H1 (cell line): ENCODE results near the gene GPS1. TPM values are rescaled to one million over a fixed set of nuclear protein-coding genes. Genes with fewer than 3 reads are reported as not detected.
A peak's percentile ranks its signal among the peaks of the same experiment; 100 is the strongest.

Source experiments
- CTCF ChIA-PET: fragments of 300-600 bp; sonication (Branson Sonifier 250); formaldehyde crosslinking; loops from one replicate; lab custom pipeline; 2021; ENCODE audit not compliant: partially characterized antibody; lab: Charles Lee
- POLR2A ChIA-PET: fragments of 300-600 bp; sonication (Branson Sonifier 250); formaldehyde crosslinking; loops from one replicate; lab custom pipeline; 2021; ENCODE audit warnings: inconsistent platforms; ENCODE audit not compliant: partially characterized antibody; lab: Charles Lee
- DNase-seq, 2 experiments: peaks; one replicate each; pipeline versions ENCODE4 v3.0.0 to v3.0.0-alpha.2; 2010 to 2022; ENCODE audit warnings: low spot score in 2 of 2, low read depth in 1 of 2, mixed read lengths in 1 of 2
- FAIRE-seq: peaks from 2 replicates; lab custom pipeline; 2011; peaks lifted over from hg19 to GRCh38; lab: Jason Lieb, UNC
- H2AFZ ChIP-seq: 2 replicates; pipeline ENCODE4 v1.8.1; 2012; ENCODE audit warnings: low read length, inconsistent platforms
- H2AK5ac ChIP-seq: 2 replicates; pipeline ENCODE4 v1.6.1; 2013; ENCODE audit warnings: low read depth, low read length
- H2BK120ac ChIP-seq: replicated peaks from 2 replicates; pipeline ENCODE3; 2013; ENCODE audit warnings: low read depth, low read length, inconsistent platforms
- H2BK12ac ChIP-seq: 2 replicates; pipeline ENCODE4 v1.6.1; 2013; ENCODE audit warnings: low read depth, low read length
- H2BK15ac ChIP-seq: 2 replicates; pipeline ENCODE4 v1.6.1; 2013; ENCODE audit warnings: low read length
- H2BK20ac ChIP-seq: 2 replicates; pipeline ENCODE4 v1.6.1; 2013; ENCODE audit warnings: low read length
- H2BK5ac ChIP-seq: 2 replicates; pipeline ENCODE4 v1.6.1; 2013; ENCODE audit warnings: low read depth, low read length
- H3K14ac ChIP-seq: 2 replicates; pipeline ENCODE4 v1.6.1; 2013; ENCODE audit warnings: inconsistent platforms; ENCODE audit not compliant: insufficient read length
- H3K18ac ChIP-seq: 2 replicates; pipeline ENCODE4 v1.6.1; 2013; ENCODE audit warnings: low read length; ENCODE audit errors: extremely low read depth
- H3K23ac ChIP-seq: 2 replicates; pipeline ENCODE4 v1.6.1; 2013; ENCODE audit warnings: inconsistent platforms; ENCODE audit not compliant: insufficient read length
- H3K23me2 ChIP-seq: 2 replicates; pipeline ENCODE4 v1.6.1; 2013; ENCODE audit warnings: low read depth, low read length
- H3K27ac ChIP-seq: 2 replicates; pipeline ENCODE4 v1.6.1; 2011; ENCODE audit warnings: low read depth, low read length, inconsistent platforms
- H3K27me3 ChIP-seq, 4 experiments: replicated peaks in 1 of 4; 1 replicate in 1 of 4; 2 replicates in 3 of 4; pipeline versions ENCODE4 v1.6.1 to v1.8.1; 2011 to 2013; ENCODE audit warnings: low read length in 3 of 4, mild to moderate bottlenecking in 3 of 4, inconsistent platforms in 2 of 4, mixed read lengths in 2 of 4, moderate library complexity in 1 of 4; ENCODE audit not compliant: control insufficient read depth in 3 of 4, insufficient read depth in 3 of 4; ENCODE audit errors: extremely low read depth in 1 of 4
- H3K36me3 ChIP-seq, 4 experiments: 2 replicates each; pipeline versions ENCODE4 v1.6.1 to v1.8.1; 2011 to 2013; ENCODE audit warnings: mild to moderate bottlenecking in 4 of 4, low read length in 3 of 4, moderate library complexity in 2 of 4, control low read depth in 1 of 4, inconsistent platforms in 1 of 4; ENCODE audit not compliant: insufficient read depth in 4 of 4, control insufficient read depth in 2 of 4
- H3K4ac ChIP-seq: replicated peaks from 2 replicates; pipeline ENCODE3; 2013; ENCODE audit warnings: low read length, low read depth, mixed read lengths, inconsistent platforms; ENCODE audit not compliant: insufficient read length
- H3K4me1 ChIP-seq, 4 experiments: replicated peaks in 1 of 4; 1 replicate in 1 of 4; 2 replicates in 3 of 4; pipeline versions ENCODE4 v1.6.1 to v1.8.1; 2011 to 2013; ENCODE audit warnings: low read length in 3 of 4, inconsistent platforms in 2 of 4, mixed read lengths in 1 of 4; ENCODE audit not compliant: insufficient read depth in 4 of 4, control insufficient read depth in 3 of 4
- H3K4me2 ChIP-seq, 2 experiments: 2 replicates each; pipeline versions ENCODE4 v1.6.1 to v1.8.1; 2011 to 2013; ENCODE audit warnings: low read depth in 2 of 2, low read length in 2 of 2, control low read depth in 1 of 2, inconsistent platforms in 1 of 2, mild to moderate bottlenecking in 1 of 2; ENCODE audit not compliant: insufficient read depth in 1 of 2
- H3K4me3 ChIP-seq, 4 experiments: fragments of 200-600, 300-600 bp in 1 of 4; sonication (generic), shearing (Covaris generic), sonication (Bioruptor Twin) in 1 of 4; 2 replicates each; pipeline versions ENCODE4 v1.5.1 to v1.8.1; 2011 to 2016; ENCODE audit warnings: low read length in 4 of 4, low read depth in 3 of 4, control low read depth in 2 of 4, inconsistent platforms in 2 of 4, mild to moderate bottlenecking in 2 of 4, mixed read lengths in 1 of 4, moderate library complexity in 1 of 4; ENCODE audit not compliant: insufficient read depth in 2 of 4; ENCODE audit errors: extremely low read depth in 1 of 4
- H3K56ac ChIP-seq: replicated peaks from 2 replicates; pipeline ENCODE3; 2013; ENCODE audit warnings: low read depth, mild to moderate bottlenecking, mixed read lengths, low read length, inconsistent platforms; ENCODE audit not compliant: insufficient read length
- H3K79me1 ChIP-seq: 2 replicates; pipeline ENCODE4 v1.6.1; 2013; ENCODE audit warnings: low read depth, low read length, control low read depth
- H3K79me2 ChIP-seq, 2 experiments: 2 replicates each; pipeline versions ENCODE4 v1.6.1 to v1.8.1; 2012 to 2013; ENCODE audit warnings: low read length in 2 of 2, mild to moderate bottlenecking in 2 of 2, inconsistent platforms in 1 of 2; ENCODE audit not compliant: insufficient read depth in 2 of 2, control insufficient read depth in 1 of 2
- H3K9ac ChIP-seq, 4 experiments: replicated peaks in 1 of 4; 1 replicate in 1 of 4; 2 replicates in 3 of 4; pipeline versions ENCODE4 v1.6.1 to v1.8.1; 2011 to 2013; ENCODE audit warnings: low read depth in 3 of 4, low read length in 3 of 4, control low read depth in 2 of 4, mild to moderate bottlenecking in 2 of 4, moderate library complexity in 2 of 4, inconsistent platforms in 1 of 4; ENCODE audit errors: extremely low read depth in 1 of 4
- H3K9me3 ChIP-seq, 2 experiments: 2 replicates each; pipeline versions ENCODE4 v1.6.1 to v1.8.1; 2012 to 2013; ENCODE audit warnings: mild to moderate bottlenecking in 2 of 2, moderate library complexity in 2 of 2, control low read depth in 1 of 2, inconsistent platforms in 1 of 2, low read depth in 1 of 2, low read length in 1 of 2, mixed read lengths in 1 of 2; ENCODE audit not compliant: insufficient read depth in 2 of 2
- H4K20me1 ChIP-seq, 2 experiments: replicated peaks in 1 of 2; 2 replicates each; pipeline versions ENCODE3 to v1.8.1; 2011 to 2013; ENCODE audit warnings: inconsistent platforms in 2 of 2, low read length in 2 of 2, mild to moderate bottlenecking in 1 of 2; ENCODE audit not compliant: insufficient read depth in 2 of 2, control insufficient read depth in 1 of 2
- H4K5ac ChIP-seq: 2 replicates; pipeline ENCODE4 v1.6.1; 2013; ENCODE audit warnings: low read length, low read depth, mixed read lengths, inconsistent platforms; ENCODE audit not compliant: insufficient read length
- H4K8ac ChIP-seq: 2 replicates; pipeline ENCODE4 v1.8.0; 2013; ENCODE audit warnings: mild to moderate bottlenecking, moderate library complexity, low read length, inconsistent platforms; ENCODE audit not compliant: insufficient read depth; ENCODE audit errors: extremely low read depth
- H4K91ac ChIP-seq: replicated peaks from 2 replicates; pipeline ENCODE3; 2013; ENCODE audit warnings: low read length, mixed read lengths, inconsistent platforms; ENCODE audit not compliant: insufficient read length
- CHD2 ChIP-seq: IDR thresholded peaks from 2 replicates; pipeline ENCODE4 v1.6.1; 2012; ENCODE audit warnings: low read length, improper control_type of control experiment
- POLR2A ChIP-seq, 2 experiments: IDR thresholded peaks; 1 replicate in 1 of 2; 2 replicates in 1 of 2; pipeline ENCODE4 v1.6.1; 2011; ENCODE audit warnings: low read depth in 2 of 2, low read length in 2 of 2, mild to moderate bottlenecking in 2 of 2; ENCODE audit errors: control extremely low read depth in 1 of 2
- RFX5 ChIP-seq: IDR thresholded peaks from 2 replicates; pipeline ENCODE4 v1.6.1; 2011; ENCODE audit warnings: low read depth, low read length, improper control_type of control experiment, borderline replicate concordance
- SP1 ChIP-seq: IDR thresholded peaks from 2 replicates; pipeline ENCODE4 v1.6.1; 2011; ENCODE audit warnings: low read depth, low read length
- WGBS, 2 experiments: shearing (Covaris generic) in 1 of 2; methylation state at CpG; one replicate each; pipeline versions ENCODE4 v1.1.6 to v1.1.7; 2013 to 2015; ENCODE audit warnings: low lambda C conversion rate in 2 of 2, mixed read lengths in 2 of 2, inconsistent platforms in 1 of 2, low coverage in 1 of 2, missing lambda C conversion rate in 1 of 2; ENCODE audit not compliant: insufficient replicate concordance in 2 of 2, insufficient coverage in 1 of 2, insufficient read length in 1 of 2; ENCODE audit errors: extremely low coverage in 1 of 2, missing lambda C conversion rate in 1 of 2; 5-methylcytosine and 5-hydroxymethylcytosine counted together
- polyA plus RNA-seq, 7 experiments: library from polyadenylated mRNA; depleted of rRNA in 3 of 7; stranded (reverse) in 5 of 7; unstranded in 2 of 7; fragments of >200 nt in 5 of 7; fragments of 200-250 nt in 2 of 7; gene quantifications; 1 replicate in 5 of 7; 2 replicates in 1 of 7; 4 replicates in 1 of 7; pipeline versions ENCODE4 v1.2.1 to v1.2.3, GENCODE V29; 2011 to 2013; ENCODE audit warnings: missing spikeins in 2 of 7, mixed read lengths in 2 of 7
- total RNA-seq: library from RNA; stranded (reverse); fragmentation: NEBNext Ultra II Directional; extraction: Animal tissue kit (Norgen Biotek cat#: 25700); gene quantifications from 2 replicates; pipeline ENCODE4 v1.2.1, GENCODE V29; 2021

The GPS1 gene
- total and polyA plus RNA-seq, 2 of the 8 experiments (the other 6 are each of a cell fraction or from before 2014, with no cell fraction given): 153 to 277 TPM

GRCh38 chr17:82010575-82011525 lies 40.8 kb upstream of the GPS1 start:
- Histone ChIP-seq H3K36me3 (no peaks in the 10 kb centered on the region; a peak in 2 of 8 replicates), H3K4ac (no peak overlapping the region), H3K56ac (no peak overlapping the region), H3K4me1 (peaks cover 0 to 1% (median 0%) of the 10 kb centered on the region in 4 experiments; a peak in 1 of 7 replicates), H4K20me1 (peaks cover 6 to 9% of the 10 kb centered on the region in 2 experiments), H3K23ac (no peak overlapping the region), H3K14ac (no peak overlapping the region), H2BK15ac (no peak overlapping the region), H3K18ac (no peak overlapping the region), H2BK120ac (no peak overlapping the region), H3K9me3 (no peaks in the 10 kb centered on the region), H2BK5ac (no peak overlapping the region), H2BK20ac (no peak overlapping the region), H4K91ac (no peak overlapping the region), H2BK12ac (no peak overlapping the region), H3K27me3 (no peaks in the 10 kb centered on the region), H3K79me1 (peaks cover 2% of the 10 kb centered on the region), H4K8ac (peak overlapping the region; percentile 17; the same call in 1 of the 2 replicates), H4K5ac (no peak overlapping the region), H2AK5ac (no peak overlapping the region), H3K4me3 (no peak overlapping the region), H2AFZ (no peak overlapping the region), H3K4me2 (no peak overlapping the region), H3K27ac (no peak overlapping the region), H3K23me2 (0 out of 2 replicates have a peak, but pooled peaks cover 1% of the 10 kb centered on the region), H3K79me2 (no peaks in the 10 kb centered on the region), H3K9ac (no peak overlapping the region)
- DNase-seq: no peak
- WGBS, 2 experiments: 88% methylated on average over 26 of the region's 39 CpGs; no CpG with 5 or more reads in 1 of the 2 experiments
- FAIRE-seq: no peak
- CTCF ChIA-PET: interaction anchor here (1.2 to 3.4 kb wide), 3 partner anchors 9 to 15 kb away, joined by 5 to 16 read pairs (median 7); no protein-coding TSS in a partner anchor
- POLR2A ChIA-PET: interaction anchor here (1.0 to 3.2 kb wide), 3 partner anchors 11 to 22 kb away, joined by 3 to 13 read pairs (median 4); partner anchors contain the start of genes CENPX and LRRC45
- TF ChIP-seq CHD2 (no peak), SP1 (no peak), POLR2A (IDR thresholded peaks at IDR 0.05; ENCODE audit: control extremely low read depth in 1 of 2, low read depth in 2 of 2, low read length in 2 of 2) (no peak), RFX5 (no peak)
